GM23338 (cell line): Measurements from ENCODE around the gene RABGAP1L. TPM values are rescaled to one million over a fixed set of nuclear protein-coding genes. Genes with fewer than 3 reads are reported as not detected.

Experiments
- ATAC-seq: fragments of 200-7000 bp; cut with Tn5 transposase; 3 replicates; pipeline ENCODE4 v1.9.1; 2020
- DNase-seq: peaks from one replicate; pipeline ENCODE4 v3.0.0-alpha.2; 2015; ENCODE audit warnings: low spot score
- H2AFZ ChIP-seq: fragments of 200-600 bp; sonication (generic); 2 replicates; pipeline ENCODE4 v1.8.0; 2016; ENCODE audit warnings: antibody characterized with exemption, mild to moderate bottlenecking, moderate library complexity
- H3F3A ChIP-seq: fragments of 200-600 bp; sonication (generic); replicated peaks from 2 replicates; pipeline ENCODE4 v1.8.0; 2017; ENCODE audit warnings: antibody characterized with exemption, mixed run types, low read depth
- H3K27ac ChIP-seq: fragments of 200-600 bp; sonication (generic); 2 replicates; pipeline ENCODE4 v1.6.1; 2016; ENCODE audit warnings: low read depth
- H3K27me3 ChIP-seq: fragments of 200-600 bp; sonication (generic); 2 replicates; pipeline ENCODE4 v1.8.0; 2016; ENCODE audit warnings: mild to moderate bottlenecking, mixed run types, moderate library complexity; ENCODE audit not compliant: insufficient read depth
- H3K36me3 ChIP-seq: fragments of 200-600 bp; sonication (generic); 2 replicates; pipeline ENCODE4 v1.8.0; 2016; ENCODE audit warnings: mild to moderate bottlenecking; ENCODE audit not compliant: insufficient read depth
- H3K4me1 ChIP-seq: fragments of 200-600 bp; sonication (generic); 2 replicates; pipeline ENCODE4 v1.8.0; 2016; ENCODE audit warnings: mild to moderate bottlenecking, moderate library complexity; ENCODE audit not compliant: insufficient read depth
- H3K4me2 ChIP-seq: fragments of 200-600 bp; sonication (generic); 2 replicates; pipeline ENCODE4 v1.7.1; 2017; ENCODE audit warnings: mixed run types
- H3K4me3 ChIP-seq: fragments of 200-600 bp; sonication (generic); 2 replicates; pipeline ENCODE4 v1.6.1; 2016; ENCODE audit warnings: mixed run types
- H3K79me2 ChIP-seq: fragments of 200-600 bp; sonication (generic); replicated peaks from 2 replicates; pipeline ENCODE4 v1.8.0; 2017; ENCODE audit warnings: mild to moderate bottlenecking; ENCODE audit not compliant: insufficient read depth
- H3K9me2 ChIP-seq: fragments of 200-600 bp; sonication (generic); 2 replicates; pipeline ENCODE4 v1.8.0; 2017; ENCODE audit not compliant: insufficient read depth
- H4K20me1 ChIP-seq: fragments of 200-600 bp; sonication (generic); replicated peaks from 2 replicates; pipeline ENCODE4 v1.8.0; 2017; ENCODE audit warnings: mild to moderate bottlenecking; ENCODE audit not compliant: insufficient read depth
- H3K27ac Mint-ChIP-seq: 2 replicates; pipeline ENCODE4 v1.8.0; 2020; ENCODE audit warnings: inconsistent platforms, mild to moderate bottlenecking, moderate library complexity, mixed read lengths
- H3K27me3 Mint-ChIP-seq: 3 replicates; pipeline ENCODE4 v1.8.0; 2022; ENCODE audit warnings: low read depth, mild to moderate bottlenecking, moderate library complexity, mixed read lengths, inconsistent platforms; ENCODE audit not compliant: insufficient read depth, poor library complexity
- H3K36me3 Mint-ChIP-seq: 3 replicates; pipeline ENCODE4 v1.8.0; 2021; ENCODE audit warnings: low read depth, mild to moderate bottlenecking, inconsistent platforms, moderate library complexity, mixed read lengths
- H3K4me1 Mint-ChIP-seq: 3 replicates; pipeline ENCODE4 v1.8.0; 2020; ENCODE audit warnings: mild to moderate bottlenecking, inconsistent platforms, mixed read lengths
- H3K4me3 Mint-ChIP-seq: 3 replicates; pipeline ENCODE4 v1.8.0; 2021; ENCODE audit warnings: moderate library complexity, mild to moderate bottlenecking, inconsistent platforms, mixed read lengths
- H3K9me3 Mint-ChIP-seq: 3 replicates; pipeline ENCODE4 v1.8.0; 2020; ENCODE audit warnings: moderate library complexity, mild to moderate bottlenecking, inconsistent platforms, mixed read lengths
- CREB1 ChIP-seq: fragments of 250-450 bp; sonication (Bioruptor Pico); IDR thresholded peaks from 2 replicates; pipeline ENCODE4 v1.5.0; 2020; ENCODE audit warnings: low read depth, mild to moderate bottlenecking, moderate library complexity
- CTCF ChIP-seq, 2 experiments: fragments of 200-600 bp in 1 of 2; sonication (generic) in 1 of 2; conservative IDR thresholded peaks; 2 replicates each; pipeline versions ENCODE4 v1.5.1 to v1.6.1; 2016 to 2017; ENCODE audit warnings: antibody characterized with exemption in 2 of 2, low read depth in 2 of 2, mild to moderate bottlenecking in 2 of 2, moderate library complexity in 1 of 2
- ETS1 ChIP-seq: IDR thresholded peaks from 2 replicates; pipeline ENCODE4 v1.6.1; 2016; ENCODE audit warnings: antibody characterized with exemption
- EZH2 ChIP-seq: fragments of 200-600 bp; sonication (generic); IDR thresholded peaks from one replicate; pipeline ENCODE4 v1.8.0; 2017; ENCODE audit warnings: antibody characterized with exemption, mild to moderate bottlenecking, low read depth; ENCODE audit not compliant: unreplicated experiment
- EZH2phosphoT487 ChIP-seq: fragments of 200-600 bp; sonication (generic); IDR thresholded peaks from one replicate; pipeline ENCODE4 v1.8.1; 2018; ENCODE audit warnings: antibody characterized with exemption; ENCODE audit not compliant: unreplicated experiment
- JUNB ChIP-seq: IDR thresholded peaks from one replicate; pipeline ENCODE4 v1.6.1; 2016; ENCODE audit warnings: antibody characterized with exemption; ENCODE audit not compliant: unreplicated experiment
- NANOG ChIP-seq: IDR thresholded peaks from 2 replicates; pipeline ENCODE4 v1.6.1; 2016; ENCODE audit warnings: antibody characterized with exemption, borderline replicate concordance
- POLR2AphosphoS5 ChIP-seq: IDR thresholded peaks from 2 replicates; pipeline ENCODE4 v1.6.1; 2016; ENCODE audit warnings: antibody characterized with exemption, low read depth
- REST ChIP-seq: IDR thresholded peaks from one replicate; pipeline ENCODE4 v1.6.1; 2018; ENCODE audit warnings: antibody characterized with exemption; ENCODE audit not compliant: unreplicated experiment
- STAT1 ChIP-seq: IDR thresholded peaks from one replicate; pipeline ENCODE4 v1.6.1; 2016; ENCODE audit warnings: antibody characterized with exemption; ENCODE audit not compliant: unreplicated experiment
- ZNF114 ChIP-seq: fragments of 250-450 bp; sonication (Bioruptor Pico); IDR thresholded peaks from 2 replicates; pipeline ENCODE4 v1.5.0; 2020; ENCODE audit warnings: mild to moderate bottlenecking, moderate library complexity
- ZNF331 ChIP-seq: fragments of 250-450 bp; sonication (Bioruptor Pico); IDR thresholded peaks from 2 replicates; pipeline ENCODE4 v1.5.0; 2020; ENCODE audit warnings: low read depth, mild to moderate bottlenecking, moderate library complexity
- ZNF462 ChIP-seq: fragments of 250-450 bp; sonication (Bioruptor Pico); IDR thresholded peaks from 2 replicates; pipeline ENCODE4 v1.5.0; 2020; ENCODE audit warnings: mild to moderate bottlenecking, moderate library complexity
- polyA plus RNA-seq: library from polyadenylated mRNA; unstranded; fragments of >200 nt; fragmentation: Nextera tagmentation; extraction: Ambion mirVana; gene quantifications from 2 replicates; pipeline ENCODE4 v1.2.1, GENCODE V29; 2016
- total RNA-seq: library from RNA; depleted of rRNA; stranded (reverse); fragments of >200 nt; shearing (Covaris generic); gene quantifications from 2 replicates; pipeline ENCODE4 v1.2.3, GENCODE V29; 2014

Gene RABGAP1L
- total and polyA plus RNA-seq, 2 experiments from 2014 or later: 83.2 to 136 TPM

GRCh38 chr1:174956976-174957375 is 797.7 kb downstream of the RABGAP1L start:
- no peaks in the 10 kb centered on the region for H3K27me3 Mint-ChIP-seq
- DNase-seq: no peak
- peaks cover 20% of the 10 kb centered on the region for H3K4me1 Mint-ChIP-seq
- Histone ChIP-seq H3K79me2 (peaks cover 44% of the 10 kb centered on the region), H4K20me1 (peaks cover 30% of the 10 kb centered on the region), H3K27me3 (no peaks in the 10 kb centered on the region), H2AFZ (no peak overlapping the region), H3K36me3 (peaks cover 10% of the 10 kb centered on the region; the same call in 1 of the 2 replicates), H3K27ac (no peak overlapping the region), H3K4me3 (no peak overlapping the region), H3F3A (no peaks in the 10 kb centered on the region), H3K9me2 (no peaks in the 10 kb centered on the region), H3K4me2 (no peak overlapping the region), H3K4me1 (no peaks in the 10 kb centered on the region; the same call in 1 of the 2 replicates)
- H3K27ac Mint-ChIP-seq: no peak overlapping the region
- H3K36me3 Mint-ChIP-seq: peaks cover 41% of the 10 kb centered on the region; the same call in 2 of the 3 replicates
- TF ChIP-seq CTCF (conservative IDR thresholded peaks at IDR 0.05; ENCODE audit: low read depth in 2 of 2) (no peak), ZNF114 (no peak), STAT1 (no peak), REST (no peak), ETS1 (no peak), ZNF331 (CRISPR knock-in tag) (no peak), EZH2 (no peak), POLR2AphosphoS5 (no peak), EZH2phosphoT487 (no peak), NANOG (no peak), CREB1 (no peak), JUNB (no peak), ZNF462 (CRISPR knock-in tag) (no peak)
- ATAC-seq: no peak
- H3K4me3 Mint-ChIP-seq: no peak overlapping the region
- H3K9me3 Mint-ChIP-seq: no peaks in the 10 kb centered on the region
